A673 (cell line): ENCODE results near the gene CD8A. TPM values are rescaled to one million over a fixed set of nuclear protein-coding genes. Genes with fewer than 3 reads are reported as not detected.

Experiments
- BruUV-seq: library from RNA; stranded (reverse); fragments of 400-500 nt; replicated peaks from 2 replicates; lab custom pipeline; 2021; lab: Mats Ljungman, UMichigan
- CTCF ChIA-PET: fragments of 300-600 bp; sonication (Branson Sonifier 250); formaldehyde crosslinking; loops from one replicate; lab custom pipeline; 2022; ENCODE audit warnings: antibody characterized with exemption; lab: Charles Lee
- POLR2A ChIA-PET: fragments of 300-600 bp; sonication (Branson Sonifier 250); formaldehyde crosslinking; loops from one replicate; lab custom pipeline; 2022; ENCODE audit warnings: antibody characterized with exemption; ENCODE audit not compliant: low non-redundant PET; lab: Charles Lee
- DNase-seq: peaks from one replicate; pipeline ENCODE4 v3.0.0-alpha.2; 2015; ENCODE audit warnings: low spot score
- H3K27ac ChIP-seq: fragments of 200-600 bp; sonication (generic); 2 replicates; pipeline ENCODE4 v1.5.1; 2016; ENCODE audit warnings: mixed run types, low read depth, mild to moderate bottlenecking, mixed read lengths, antibody characterized with exemption, low read length; ENCODE audit not compliant: poor library complexity, severe bottlenecking
- H3K27me3 ChIP-seq: fragments of 200-600 bp; sonication (generic); replicated peaks from 2 replicates; pipeline ENCODE4 v1.6.1; 2017; ENCODE audit warnings: mixed run types, low read depth, mild to moderate bottlenecking, mixed read lengths, antibody characterized with exemption, low read length; ENCODE audit not compliant: insufficient read depth, poor library complexity
- H3K36me3 ChIP-seq: fragments of 200-600 bp; sonication (generic); 2 replicates; pipeline ENCODE4 v1.6.1; 2016; ENCODE audit warnings: mixed run types, mild to moderate bottlenecking, mixed read lengths, antibody characterized with exemption, low read length; ENCODE audit not compliant: insufficient read depth, poor library complexity, severe bottlenecking
- H3K4me1 ChIP-seq: fragments of 200-600 bp; sonication (generic); 2 replicates; pipeline ENCODE4 v1.6.1; 2017; ENCODE audit warnings: mixed run types, mild to moderate bottlenecking, mixed read lengths, antibody characterized with exemption, low read length; ENCODE audit not compliant: insufficient read depth, poor library complexity, severe bottlenecking
- H3K4me3 ChIP-seq: fragments of 200-600 bp; sonication (generic); 2 replicates; pipeline ENCODE4 v1.5.1; 2016; ENCODE audit warnings: low read depth, mixed run types, mild to moderate bottlenecking, mixed read lengths, low read length; ENCODE audit not compliant: poor library complexity, severe bottlenecking
- H3K9me3 ChIP-seq: fragments of 200-600 bp; sonication (generic); 2 replicates; pipeline ENCODE4 v1.6.1; 2016; ENCODE audit warnings: mixed run types, low read depth, mild to moderate bottlenecking, mixed read lengths, antibody characterized with exemption, low read length; ENCODE audit not compliant: poor library complexity, severe bottlenecking
- CTCF ChIP-seq: fragments of 300-800, 200-600 bp; sonication (generic); conservative IDR thresholded peaks from 2 replicates; pipeline ENCODE4 v1.5.1; 2017; ENCODE audit warnings: low read depth, mild to moderate bottlenecking, antibody characterized with exemption, low read length, moderate library complexity, mixed read lengths
- EZH2 ChIP-seq: fragments of 200-600 bp; sonication (generic); IDR thresholded peaks from 2 replicates; pipeline ENCODE4 v1.6.1; 2017; ENCODE audit warnings: borderline replicate concordance, low read depth, mild to moderate bottlenecking, mixed read lengths, antibody characterized with exemption, low read length; ENCODE audit not compliant: poor library complexity, severe bottlenecking
- intact Hi-C: fragments of 100-400 bp; cut with micrococcal nuclease; formaldehyde crosslinking; loops from one replicate; pipeline ENCODE4 v1.10.0; 2022; ENCODE audit not compliant: unreplicated experiment
- total RNA-seq: library from RNA; stranded (reverse); gene quantifications from 2 replicates; pipeline ENCODE4 v1.2.3, GENCODE V29; 2021

The CD8A gene
- total RNA-seq, 1 experiment from 2014 or later: not detected

GRCh38 chr2:86770816-86771301 lies 19.9 kb downstream of the CD8A start:
- H3K27ac ChIP-seq: no peak overlapping the region
- no peak for DNase-seq
- CTCF ChIA-PET: no interaction called here
- H3K4me1 ChIP-seq: no peaks in the 10 kb centered on the region
- BruUV-seq: no TSS peak
- peaks cover 41% of the 10 kb centered on the region for H3K36me3 ChIP-seq
- no peaks in the 10 kb centered on the region for H3K27me3 ChIP-seq
- H3K4me3 ChIP-seq: no peak overlapping the region
- POLR2A ChIA-PET: no interaction called here
- intact Hi-C loops: no loop called here
- TF ChIP-seq EZH2: no peak
- no peak for TF ChIP-seq CTCF
- no peaks in the 10 kb centered on the region for H3K9me3 ChIP-seq

- CTCF ChIA-PET: no interaction called here
These were observed 20.9 kb downstream of the CD8A start for GRCh38 chr2:86769838-86770237.

GRCh38 chr2:86768189-86768949 lies 22.3 kb downstream of the CD8A start:
- Histone ChIP-seq H3K27ac (no peak overlapping the region), H3K27me3 (no peaks in the 10 kb centered on the region), H3K4me3 (no peak overlapping the region), H3K9me3 (no peaks in the 10 kb centered on the region), H3K4me1 (no peaks in the 10 kb centered on the region), H3K36me3 (peaks cover 33% of the 10 kb centered on the region)
- DNase-seq: no peak
- CTCF ChIA-PET: no interaction called here
- TF ChIP-seq EZH2 (no peak), CTCF (no peak)
- intact Hi-C loops: no loop called here
- POLR2A ChIA-PET: no interaction called here
- BruUV-seq: TSS peak; percentile 13

More at GRCh38 chr2:86769838-86770237, 20.9 kb downstream of the CD8A start:
- POLR2A ChIA-PET: no interaction called here
- no peak overlapping the region for H3K27ac ChIP-seq
- no peaks in the 10 kb centered on the region for H3K27me3 ChIP-seq
- no peak for TF ChIP-seq EZH2
- no peak for TF ChIP-seq CTCF
- BruUV-seq: no TSS peak
- no peak overlapping the region for H3K4me3 ChIP-seq
- DNase-seq: no peak
- no peaks in the 10 kb centered on the region for H3K9me3 ChIP-seq
- intact Hi-C loops: no loop called here
- H3K36me3 ChIP-seq: peaks cover 37% of the 10 kb centered on the region
- H3K4me1 ChIP-seq: no peaks in the 10 kb centered on the region
